ENCODE measurements around the gene IL6ST. TPM values are rescaled to one million over a fixed set of nuclear protein-coding genes. Genes with fewer than 3 reads are reported as not detected.
"Not testable (repeated sequence)": the region's sequence is repeated elsewhere in the genome, so short reads cannot be mapped to it uniquely, and the experiment has no call there.

The IL6ST gene
- total RNA-seq, 1 donor from 2014 or later = 86.1 TPM

DNA sequence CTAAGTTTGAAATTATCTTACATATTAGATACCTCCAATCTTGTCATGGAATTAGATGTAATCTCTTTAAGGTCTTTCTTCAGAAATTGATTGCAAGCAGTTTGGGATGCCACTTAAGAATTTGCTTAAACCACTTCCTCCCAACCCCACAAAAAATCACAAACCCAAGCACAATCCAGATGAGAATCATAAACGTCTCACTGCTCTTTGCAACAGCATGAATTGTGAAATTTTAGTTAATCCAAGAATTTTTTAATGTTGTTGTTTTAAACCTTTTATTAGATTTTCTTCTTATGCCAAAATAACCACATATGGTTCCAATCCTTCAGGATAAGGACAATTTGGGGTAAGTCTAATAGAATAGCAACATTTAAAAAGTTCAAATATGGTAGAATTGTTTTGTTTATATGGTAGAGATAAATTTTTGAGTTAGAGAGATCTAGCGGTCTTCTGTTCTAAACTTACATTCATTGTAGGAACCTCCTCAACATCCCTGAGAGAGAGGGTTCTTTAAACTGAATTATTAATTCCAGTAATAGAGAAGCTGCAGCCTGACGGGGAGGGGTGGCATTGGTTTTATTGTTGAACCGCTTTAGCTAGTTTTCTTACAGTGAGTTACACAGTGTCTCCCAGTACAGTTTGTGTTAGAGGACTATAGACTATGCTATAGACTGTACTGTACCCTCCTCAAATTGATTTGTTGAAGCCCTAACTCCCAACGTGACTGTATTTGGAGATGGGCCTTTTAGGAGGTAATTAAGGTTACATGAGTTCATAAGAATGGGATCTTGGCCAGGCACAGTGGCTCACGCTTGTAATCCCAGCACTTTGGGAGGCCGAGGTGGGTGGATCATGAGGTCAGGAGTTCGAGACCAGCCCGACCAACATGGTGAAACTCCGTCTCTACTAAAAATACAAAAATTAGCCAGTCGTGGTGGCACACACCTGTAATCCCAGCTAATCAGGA lies 24.8 kb upstream of the IL6ST start:
- Mint-ChIP-seq H3K9me3 (peaks cover 10% of the 10 kb centered on the region), H3K27ac (peak overlapping the region; percentile 62), H3K36me3 (ENCODE audit: low read depth) (peaks cover 3% of the 10 kb centered on the region), H3K27me3 (ENCODE audit: insufficient read depth) (peaks cover 19% of the 10 kb centered on the region), H3K4me3 (peak overlapping the region; percentile 4), H3K4me1 (ENCODE audit: low read depth) (peaks cover 22% of the 10 kb centered on the region)
- intact Hi-C loops (cut with micrococcal nuclease) = loop anchor here (1.0 kb wide), 2 partner anchors 8 to 32 kb away; no protein-coding TSS in a partner anchor
- no peak for DNase-seq (ENCODE audit: low spot score)

DNA sequence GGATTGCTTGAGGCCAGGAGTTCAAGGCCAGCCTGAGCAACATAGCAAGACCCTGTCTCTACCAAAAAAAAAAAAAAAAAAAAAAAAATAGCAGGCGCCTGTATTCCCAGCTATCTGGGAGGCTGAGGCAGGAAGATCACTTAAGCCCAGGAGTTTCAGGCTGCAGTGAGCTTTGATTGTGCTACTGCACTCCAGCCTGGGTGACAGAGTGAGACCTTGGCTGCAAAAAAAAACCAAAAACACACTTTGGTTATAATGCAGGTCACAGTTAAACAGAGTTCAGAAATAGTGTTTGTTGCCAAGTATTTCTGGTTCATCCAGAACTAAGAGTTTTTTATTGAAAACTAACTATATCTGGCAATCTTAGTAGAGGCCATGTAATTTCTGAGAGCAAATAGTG lies 24.1 kb upstream of the IL6ST start:
- Mint-ChIP-seq H3K4me1 (ENCODE audit: low read depth) (peaks cover 22% of the 10 kb centered on the region), H3K4me3 (no peak overlapping the region), H3K27ac (no peak overlapping the region), H3K36me3 (ENCODE audit: low read depth) (peaks cover 3% of the 10 kb centered on the region), H3K9me3 (peaks cover 10% of the 10 kb centered on the region), H3K27me3 (ENCODE audit: insufficient read depth) (peaks cover 14% of the 10 kb centered on the region)
- no peak for DNase-seq (ENCODE audit: low spot score)
- intact Hi-C loops (cut with micrococcal nuclease) = loop anchor here (1.0 kb wide), 2 partner anchors 8 to 32 kb away; no protein-coding TSS in a partner anchor

DNA sequence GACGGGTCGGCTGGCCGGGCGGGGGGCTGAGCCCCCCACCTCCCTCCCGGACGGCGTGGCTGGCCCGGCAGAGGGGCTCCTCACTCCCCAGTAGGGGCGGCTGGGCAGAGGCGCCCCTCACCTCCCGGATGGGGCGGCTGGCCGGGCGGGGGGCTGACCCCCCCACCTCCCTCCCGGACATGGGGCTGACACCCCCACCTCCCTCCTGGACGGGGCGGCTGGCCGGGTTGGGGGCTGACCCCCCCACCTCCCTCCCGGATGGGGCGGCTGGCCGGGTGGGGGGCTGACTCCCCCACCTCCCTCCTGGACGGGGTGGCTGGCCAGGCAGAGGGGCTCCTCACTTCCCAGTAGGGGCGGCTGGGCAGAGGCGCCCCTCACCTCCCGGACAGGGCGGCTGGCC lies 19.9 kb upstream of the IL6ST start:
- H3K9me3 Mint-ChIP-seq; intact Hi-C loops (cut with micrococcal nuclease); H3K27me3 Mint-ChIP-seq (ENCODE audit: insufficient read depth); H3K36me3 Mint-ChIP-seq (ENCODE audit: low read depth); H3K4me3 Mint-ChIP-seq; H3K27ac Mint-ChIP-seq; DNase-seq (ENCODE audit: low spot score): not testable (repeated sequence)
- peaks cover 40% of the 10 kb centered on the region for H3K4me1 Mint-ChIP-seq (ENCODE audit: low read depth)

- H3K36me3 Mint-ChIP-seq (ENCODE audit: low read depth); H3K4me3 Mint-ChIP-seq; H3K27me3 Mint-ChIP-seq (ENCODE audit: insufficient read depth); intact Hi-C loops (cut with micrococcal nuclease); H3K27ac Mint-ChIP-seq; H3K9me3 Mint-ChIP-seq; DNase-seq (ENCODE audit: low spot score): not testable (repeated sequence)
- H3K4me1 Mint-ChIP-seq (ENCODE audit: low read depth) = peaks cover 33% of the 10 kb centered on the region
These were observed 19.2 kb upstream of the IL6ST start for GRCh38 chr5:56013939-56014338.

DNA sequence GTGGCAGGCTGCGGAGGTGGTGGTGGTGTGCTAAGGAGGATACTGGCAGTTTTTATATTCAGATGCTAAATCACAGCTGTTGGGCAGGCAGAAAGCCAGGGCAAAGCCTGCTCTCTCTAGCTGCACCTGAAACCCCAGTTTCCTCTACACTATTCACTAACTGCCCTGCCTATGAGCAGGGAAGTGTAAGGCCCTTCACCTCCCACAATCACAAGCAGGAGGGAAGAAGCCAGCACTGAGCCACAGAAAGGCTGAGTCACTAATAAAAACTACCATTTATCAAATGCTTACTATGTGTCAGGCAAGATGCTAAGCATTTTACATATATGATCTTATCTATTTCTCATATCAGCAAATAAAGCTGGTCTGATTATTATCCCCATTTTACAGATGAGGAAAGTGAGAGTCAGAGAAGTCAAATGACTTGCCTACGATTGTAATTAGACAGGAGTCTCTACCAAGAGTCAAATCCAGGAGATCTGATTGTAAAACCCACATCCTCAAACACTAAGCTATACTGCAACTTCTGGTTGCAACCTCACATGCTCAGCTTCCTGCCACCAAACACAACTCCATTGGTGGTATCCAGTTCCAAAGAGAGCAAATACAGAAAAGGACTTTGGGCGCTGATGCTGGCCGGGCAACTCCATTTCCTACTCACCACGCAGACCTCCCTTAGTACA lies 17.7 kb upstream of the IL6ST start:
- Mint-ChIP-seq H3K27ac (peak overlapping the region; percentile 12), H3K4me1 (ENCODE audit: low read depth) (peaks cover 32% of the 10 kb centered on the region), H3K4me3 (peak overlapping the region; percentile 0), H3K36me3 (ENCODE audit: low read depth) (peaks cover 5% of the 10 kb centered on the region), H3K9me3 (peaks cover 10% of the 10 kb centered on the region), H3K27me3 (ENCODE audit: insufficient read depth) (no peaks in the 10 kb centered on the region)
- DNase-seq (ENCODE audit: low spot score) = peak; percentile 21
- intact Hi-C loops (cut with micrococcal nuclease) = loop anchor here (1.0 kb wide), 6 partner anchors 15 to 136 kb away; no protein-coding TSS in a partner anchor

GRCh38 chr5:56011835-56012234 lies 17.1 kb upstream of the IL6ST start:
- Mint-ChIP-seq H3K9me3 (peaks cover 10% of the 10 kb centered on the region), H3K27ac (peak overlapping the region; percentile 2), H3K36me3 (ENCODE audit: low read depth) (peaks cover 5% of the 10 kb centered on the region), H3K27me3 (ENCODE audit: insufficient read depth) (no peaks in the 10 kb centered on the region), H3K4me3 (peak overlapping the region; percentile 0), H3K4me1 (ENCODE audit: low read depth) (peaks cover 32% of the 10 kb centered on the region)
- intact Hi-C loops (cut with micrococcal nuclease) = loop anchor here (1.0 kb wide), 6 partner anchors 15 to 136 kb away; no protein-coding TSS in a partner anchor
- no peak for DNase-seq (ENCODE audit: low spot score)

- Mint-ChIP-seq H3K9me3 (no peaks in the 10 kb centered on the region), H3K36me3 (ENCODE audit: low read depth) (peaks cover 2% of the 10 kb centered on the region), H3K4me1 (ENCODE audit: low read depth) (peaks cover 40% of the 10 kb centered on the region), H3K27ac (no peak overlapping the region), H3K4me3 (no peak overlapping the region), H3K27me3 (ENCODE audit: insufficient read depth) (peaks cover 7% of the 10 kb centered on the region)
- no peak for DNase-seq (ENCODE audit: low spot score)
- intact Hi-C loops (cut with micrococcal nuclease) = no loop called here
These were observed 15.7 kb upstream of the IL6ST start for GRCh38 chr5:56010431-56010830.

GRCh38 chr5:56006600-56006999 lies 11.8 kb upstream of the IL6ST start:
- intact Hi-C loops (cut with micrococcal nuclease) = no loop called here
- Mint-ChIP-seq H3K27ac (no peak overlapping the region), H3K27me3 (ENCODE audit: insufficient read depth) (peaks cover 15% of the 10 kb centered on the region), H3K4me1 (ENCODE audit: low read depth) (peaks cover 27% of the 10 kb centered on the region), H3K36me3 (ENCODE audit: low read depth) (peaks cover 3% of the 10 kb centered on the region), H3K4me3 (no peak overlapping the region), H3K9me3 (peaks cover 14% of the 10 kb centered on the region)
- DNase-seq (ENCODE audit: low spot score) = no peak

DNA sequence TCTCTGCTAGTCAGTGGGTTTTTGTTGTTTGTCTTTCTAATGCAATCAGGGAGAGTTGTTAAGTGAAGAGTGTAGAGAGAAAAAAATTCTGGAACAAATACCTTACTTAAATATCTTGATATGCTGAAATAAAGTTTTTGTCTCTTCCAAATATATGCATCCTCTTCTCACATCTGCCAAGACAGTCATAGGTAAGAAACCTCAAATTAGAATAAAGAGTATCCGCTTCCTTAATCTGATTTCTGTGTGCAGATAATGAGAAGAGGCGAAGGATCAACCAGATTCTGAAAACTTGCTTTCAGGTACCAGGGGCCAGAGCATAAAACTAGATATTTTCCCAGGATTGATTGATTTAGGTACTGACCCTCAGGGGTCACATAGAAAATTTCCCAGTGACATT lies 11.3 kb upstream of the IL6ST start:
- H3K4me1 Mint-ChIP-seq (ENCODE audit: low read depth) = peaks cover 23% of the 10 kb centered on the region
- peaks cover 15% of the 10 kb centered on the region for H3K27me3 Mint-ChIP-seq (ENCODE audit: insufficient read depth)
- intact Hi-C loops (cut with micrococcal nuclease) = no loop called here
- H3K9me3 Mint-ChIP-seq = peaks cover 14% of the 10 kb centered on the region
- no peak overlapping the region for H3K4me3 Mint-ChIP-seq
- no peak overlapping the region for H3K27ac Mint-ChIP-seq
- DNase-seq (ENCODE audit: low spot score) = no peak
- H3K36me3 Mint-ChIP-seq (ENCODE audit: low read depth) = peaks cover 3% of the 10 kb centered on the region

- Mint-ChIP-seq H3K9me3 (peaks cover 14% of the 10 kb centered on the region), H3K36me3 (ENCODE audit: low read depth) (peaks cover 3% of the 10 kb centered on the region), H3K4me1 (ENCODE audit: low read depth) (peaks cover 20% of the 10 kb centered on the region), H3K27ac (no peak overlapping the region), H3K27me3 (ENCODE audit: insufficient read depth) (peaks cover 15% of the 10 kb centered on the region), H3K4me3 (no peak overlapping the region)
- intact Hi-C loops (cut with micrococcal nuclease) = no loop called here
- DNase-seq (ENCODE audit: low spot score) = no peak
These were observed 10.1 kb upstream of the IL6ST start for GRCh38 chr5:56004874-56005273.

DNA sequence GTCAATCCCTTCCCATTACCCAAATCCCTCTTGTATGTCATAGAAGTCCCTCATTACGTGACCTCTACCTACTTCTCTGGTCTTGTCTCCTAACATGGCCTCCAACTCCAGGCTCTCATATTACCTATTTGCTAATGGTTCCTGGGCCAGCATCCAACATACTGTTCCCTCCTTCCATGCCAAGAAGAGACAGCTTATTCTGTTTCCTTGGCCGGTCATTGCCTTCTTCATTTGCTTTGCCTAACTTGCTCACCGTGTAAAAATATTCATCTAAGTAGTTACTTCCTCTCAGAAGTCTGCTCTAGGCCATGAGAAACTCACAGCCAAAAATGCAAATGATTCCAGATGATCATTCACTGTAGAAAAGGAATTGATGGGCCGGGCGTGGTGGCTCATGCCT lies 8.9 kb upstream of the IL6ST start:
- peaks cover 20% of the 10 kb centered on the region for H3K4me1 Mint-ChIP-seq (ENCODE audit: low read depth)
- H3K36me3 Mint-ChIP-seq (ENCODE audit: low read depth) = peaks cover 3% of the 10 kb centered on the region
- intact Hi-C loops (cut with micrococcal nuclease) = no loop called here
- peaks cover 14% of the 10 kb centered on the region for H3K9me3 Mint-ChIP-seq
- no peak overlapping the region for H3K27ac Mint-ChIP-seq
- peaks cover 15% of the 10 kb centered on the region for H3K27me3 Mint-ChIP-seq (ENCODE audit: insufficient read depth)
- H3K4me3 Mint-ChIP-seq = no peak overlapping the region
- DNase-seq (ENCODE audit: low spot score) = no peak

- Mint-ChIP-seq H3K27me3 (ENCODE audit: insufficient read depth) (peaks cover 15% of the 10 kb centered on the region), H3K4me3 (no peak overlapping the region), H3K36me3 (ENCODE audit: low read depth) (peaks cover 5% of the 10 kb centered on the region), H3K4me1 (ENCODE audit: low read depth) (peaks cover 20% of the 10 kb centered on the region), H3K9me3 (peaks cover 14% of the 10 kb centered on the region), H3K27ac (no peak overlapping the region)
- intact Hi-C loops (cut with micrococcal nuclease) = no loop called here
- no peak for DNase-seq (ENCODE audit: low spot score)
These were observed 8.4 kb upstream of the IL6ST start for GRCh38 chr5:56003179-56003578.

GRCh38 chr5:56002303-56002702 lies 7.5 kb upstream of the IL6ST start:
- intact Hi-C loops (cut with micrococcal nuclease) = no loop called here
- no peak for DNase-seq (ENCODE audit: low spot score)
- Mint-ChIP-seq H3K4me1 (ENCODE audit: low read depth) (peaks cover 27% of the 10 kb centered on the region), H3K36me3 (ENCODE audit: low read depth) (peaks cover 8% of the 10 kb centered on the region), H3K27me3 (ENCODE audit: insufficient read depth) (peaks cover 15% of the 10 kb centered on the region), H3K27ac (no peak overlapping the region), H3K4me3 (no peak overlapping the region), H3K9me3 (peaks cover 14% of the 10 kb centered on the region)
